Esophagus squamous epithelium (tissue), 5 donors: ENCODE measurements around the gene NLRP13. TPM values are rescaled to one million over a fixed set of nuclear protein-coding genes. Genes with fewer than 3 reads are reported as not detected.

Experiments used
- DNase-seq: peaks from one replicate; lab custom pipeline; 2025; lab: John Stamatoyannopoulos, UW
- H3K27ac ChIP-seq, 4 donors: fragments of 200-600 bp; sonication (generic); one replicate each; pipeline ENCODE4 v1.5.1; 2016 to 2019; ENCODE audit warnings: mild to moderate bottlenecking in 1 of 4
- H3K27me3 ChIP-seq, 4 donors: fragments of 200-600 bp; sonication (generic); 1 replicate in 3 of 4; 2 replicates in 1 of 4; pipeline versions ENCODE4 v1.5.1 to v1.6.0; 2017 to 2021; ENCODE audit warnings: antibody characterized with exemption in 1 of 4
- H3K36me3 ChIP-seq, 3 donors: fragments of 200-600 bp; sonication (generic); one replicate each; pipeline ENCODE4 v1.5.1; 2016 to 2019
- H3K4me1 ChIP-seq, 3 donors: fragments of 200-600 bp; sonication (generic); one replicate each; pipeline ENCODE4 v1.5.1; 2017 to 2019
- H3K4me3 ChIP-seq, 4 donors: fragments of 200-600 bp; sonication (generic); 1 replicate in 3 of 4; 2 replicates in 1 of 4; pipeline ENCODE4 v1.5.1; 2016 to 2019; ENCODE audit warnings: mild to moderate bottlenecking in 2 of 4, moderate library complexity in 1 of 4
- H3K9me3 ChIP-seq, 3 donors: fragments of 200-600 bp; sonication (generic); one replicate each; pipeline ENCODE4 v1.5.1; 2016 to 2019
- POLR2A ChIP-seq, 4 donors: fragments of 450-650 bp; IDR thresholded peaks; one replicate each; pipeline ENCODE4 v1.6.1; 2017; ENCODE audit warnings: antibody characterized with exemption in 4 of 4, mild to moderate bottlenecking in 4 of 4, moderate library complexity in 3 of 4
- WGBS, 2 donors: methylation state at CpG; one replicate each; pipeline ENCODE4 v1.1.5; 2018; 5-methylcytosine and 5-hydroxymethylcytosine counted together
- intact Hi-C: fragments of 100-400 bp; cut with DNase I; formaldehyde crosslinking; loops from one replicate; pipeline ENCODE4 v1.15.0; 2022
- total RNA-seq, 4 donors: library from RNA; depleted of rRNA; stranded (reverse); fragments of >200 nt; gene quantifications; one replicate each; pipeline ENCODE4 v1.1.0, GENCODE V29; 2016
- TF ChIP-seq, protein P1 (sequence below), 6 experiments: fragments of 450-650 bp in 4 of 6; fragments of 200-600 bp in 2 of 6; sonication (generic) in 2 of 6; IDR thresholded peaks; one replicate each; pipeline ENCODE4 v1.5.1; 2016 to 2019; ENCODE audit warnings: antibody characterized with exemption in 6 of 6, mild to moderate bottlenecking in 4 of 6, moderate library complexity in 4 of 6
- donor health status: DM: yes; HTN: yes; CAD: no.

Gene NLRP13
- total RNA-seq, 4 donors from 2014 or later, result not detected

DNA sequence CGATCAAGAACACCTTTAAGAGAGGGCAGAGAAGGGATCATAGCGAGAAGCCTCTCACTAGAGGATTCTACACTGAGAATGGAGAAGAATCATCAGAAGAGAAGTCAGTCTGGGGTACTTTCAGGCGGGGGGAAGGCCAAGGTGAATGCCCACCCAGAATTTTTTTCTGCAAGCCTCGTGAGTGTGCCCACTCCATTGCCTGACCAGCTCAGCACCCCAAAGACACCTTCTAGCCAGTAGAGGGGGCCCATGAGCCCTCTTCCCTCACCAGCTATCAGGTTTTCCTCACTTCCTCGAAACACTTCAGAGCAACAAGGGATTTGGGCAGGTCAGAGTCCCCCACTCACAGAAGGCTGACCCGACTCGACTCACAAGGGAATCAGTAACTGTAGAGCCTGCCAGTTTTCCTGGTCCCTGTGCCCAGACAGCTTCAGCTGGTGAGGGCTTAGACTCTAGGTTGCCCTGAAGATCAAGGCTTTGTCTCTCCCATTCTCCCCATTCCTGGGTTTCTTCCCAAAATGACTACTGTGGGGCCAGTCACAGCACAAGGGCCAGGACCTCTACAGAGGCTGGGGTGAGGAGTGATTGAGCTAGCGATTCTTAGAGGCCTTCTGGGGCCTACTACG, 18.4 kb downstream of the NLRP13 start:
- TF ChIP-seq, protein P1, sequence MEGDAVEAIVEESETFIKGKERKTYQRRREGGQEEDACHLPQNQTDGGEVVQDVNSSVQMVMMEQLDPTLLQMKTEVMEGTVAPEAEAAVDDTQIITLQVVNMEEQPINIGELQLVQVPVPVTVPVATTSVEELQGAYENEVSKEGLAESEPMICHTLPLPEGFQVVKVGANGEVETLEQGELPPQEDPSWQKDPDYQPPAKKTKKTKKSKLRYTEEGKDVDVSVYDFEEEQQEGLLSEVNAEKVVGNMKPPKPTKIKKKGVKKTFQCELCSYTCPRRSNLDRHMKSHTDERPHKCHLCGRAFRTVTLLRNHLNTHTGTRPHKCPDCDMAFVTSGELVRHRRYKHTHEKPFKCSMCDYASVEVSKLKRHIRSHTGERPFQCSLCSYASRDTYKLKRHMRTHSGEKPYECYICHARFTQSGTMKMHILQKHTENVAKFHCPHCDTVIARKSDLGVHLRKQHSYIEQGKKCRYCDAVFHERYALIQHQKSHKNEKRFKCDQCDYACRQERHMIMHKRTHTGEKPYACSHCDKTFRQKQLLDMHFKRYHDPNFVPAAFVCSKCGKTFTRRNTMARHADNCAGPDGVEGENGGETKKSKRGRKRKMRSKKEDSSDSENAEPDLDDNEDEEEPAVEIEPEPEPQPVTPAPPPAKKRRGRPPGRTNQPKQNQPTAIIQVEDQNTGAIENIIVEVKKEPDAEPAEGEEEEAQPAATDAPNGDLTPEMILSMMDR (IDR thresholded peaks at IDR 0.05), result no peak
- TF ChIP-seq POLR2A (IDR thresholded peaks at IDR 0.05), result no peak
- DNase-seq, result no peak
- WGBS, 2 donors, result 38 to 54% methylated on average over 8 to 9 of the region's 9 CpGs

DNA sequence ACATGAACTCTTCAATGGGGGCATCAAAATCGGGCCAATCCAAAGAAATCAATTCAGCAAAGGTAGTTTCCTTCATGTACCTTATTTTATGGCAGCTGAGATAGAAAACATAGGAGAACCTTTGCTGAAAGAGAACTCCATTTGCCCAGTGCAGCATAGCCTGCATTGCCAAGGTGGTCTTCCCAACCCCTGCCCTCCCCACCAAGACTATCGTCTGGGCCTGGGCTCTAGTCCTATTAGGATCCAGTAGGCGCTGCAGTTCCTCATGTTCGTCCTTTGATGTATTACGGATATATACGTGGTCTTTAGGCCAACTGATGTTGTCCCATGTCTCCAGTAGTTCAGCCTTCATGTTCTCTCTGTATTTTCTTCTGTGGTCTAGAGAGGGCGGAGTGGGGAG, 19.2 kb downstream of the NLRP13 start:
- intact Hi-C loops, result no loop called here
- Histone ChIP-seq H3K4me3 (no peak overlapping the region), H3K4me1 (no peaks in the 10 kb centered on the region), H3K27ac (no peak overlapping the region), H3K9me3 (peaks cover 0 to 11% (median 0%) of the 10 kb centered on the region in 3 donors), H3K27me3 (no peaks in the 10 kb centered on the region), H3K36me3 (no peaks in the 10 kb centered on the region)
- 76 to 80% methylated on average over 6 to 7 of the region's 7 CpGs for WGBS, 2 donors
- no peak for TF ChIP-seq POLR2A (IDR thresholded peaks at IDR 0.05)
- TF ChIP-seq, protein P1 (IDR thresholded peaks at IDR 0.05), result no peak
- DNase-seq, result no peak

More for the DNA sequence above, 18.4 kb downstream of the NLRP13 start:
- Histone ChIP-seq H3K27me3 (no peaks in the 10 kb centered on the region), H3K27ac (no peak overlapping the region), H3K4me1 (no peaks in the 10 kb centered on the region), H3K36me3 (no peaks in the 10 kb centered on the region), H3K9me3 (peaks cover 0 to 5% (median 0%) of the 10 kb centered on the region in 3 donors), H3K4me3 (no peak overlapping the region)
- intact Hi-C loops, result no loop called here

DNA sequence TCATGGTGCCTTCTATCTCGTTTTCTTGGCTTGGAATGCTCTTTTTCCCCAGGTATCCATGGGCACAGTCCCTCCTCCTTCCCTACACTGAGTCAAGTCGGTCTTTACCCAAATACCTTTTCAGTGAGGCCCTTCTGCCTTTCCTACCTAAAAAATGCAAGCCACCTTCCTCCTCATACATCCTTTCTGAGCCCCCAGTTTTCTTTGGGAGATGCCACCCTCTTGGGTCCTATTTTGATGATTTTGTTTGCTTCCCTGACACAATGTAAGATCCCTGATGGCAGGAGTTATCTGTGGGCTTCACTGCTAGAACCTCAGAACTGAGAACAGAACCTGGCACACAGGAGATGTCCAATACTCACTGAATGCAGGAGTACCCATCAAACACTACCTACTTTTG, 22.3 kb downstream of the NLRP13 start:
- no peak for TF ChIP-seq POLR2A (IDR thresholded peaks at IDR 0.05)
- TF ChIP-seq, protein P1 (IDR thresholded peaks at IDR 0.05), result no peak
- Histone ChIP-seq H3K27ac (no peak overlapping the region), H3K4me3 (no peak overlapping the region), H3K36me3 (no peaks in the 10 kb centered on the region), H3K4me1 (no peaks in the 10 kb centered on the region), H3K27me3 (no peaks in the 10 kb centered on the region), H3K9me3 (peaks cover 0 to 17% (median 0%) of the 10 kb centered on the region in 3 donors)
- 11 to 33% methylated on average over 2 of the region's 2 CpGs for WGBS, 2 donors
- DNase-seq, result no peak
- intact Hi-C loops, result no loop called here

DNA sequence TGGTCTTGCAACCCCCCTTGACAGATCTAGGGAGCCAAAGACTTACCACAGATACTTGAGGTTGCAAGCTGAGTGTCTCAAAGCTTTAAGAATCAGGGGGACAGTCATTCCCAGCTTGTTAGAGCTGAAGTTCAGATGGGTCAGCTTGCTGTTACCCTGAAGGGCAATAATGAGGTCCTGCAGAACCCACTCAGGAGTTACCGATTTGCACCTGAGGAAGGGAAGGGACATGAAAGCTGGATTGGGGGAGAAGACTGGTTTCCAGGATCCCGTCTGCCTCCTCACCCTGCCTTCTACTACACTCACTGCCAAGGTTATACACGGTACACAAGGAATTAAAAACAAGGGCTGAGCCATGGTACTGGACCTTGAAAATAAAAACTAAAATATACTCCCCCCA, 24.4 kb downstream of the NLRP13 start:
- WGBS, 2 donors, result 71 to 76% methylated on average over 2 to 3 of the region's 3 CpGs
- intact Hi-C loops, result no loop called here
- Histone ChIP-seq H3K9me3 (peaks cover 0 to 21% (median 0%) of the 10 kb centered on the region in 3 donors), H3K4me3 (no peak overlapping the region), H3K27me3 (no peaks in the 10 kb centered on the region), H3K36me3 (no peaks in the 10 kb centered on the region), H3K27ac (no peak overlapping the region), H3K4me1 (no peaks in the 10 kb centered on the region)
- TF ChIP-seq, protein P1 (IDR thresholded peaks at IDR 0.05), result no peak
- TF ChIP-seq POLR2A (IDR thresholded peaks at IDR 0.05), result no peak
- no peak for DNase-seq

DNA sequence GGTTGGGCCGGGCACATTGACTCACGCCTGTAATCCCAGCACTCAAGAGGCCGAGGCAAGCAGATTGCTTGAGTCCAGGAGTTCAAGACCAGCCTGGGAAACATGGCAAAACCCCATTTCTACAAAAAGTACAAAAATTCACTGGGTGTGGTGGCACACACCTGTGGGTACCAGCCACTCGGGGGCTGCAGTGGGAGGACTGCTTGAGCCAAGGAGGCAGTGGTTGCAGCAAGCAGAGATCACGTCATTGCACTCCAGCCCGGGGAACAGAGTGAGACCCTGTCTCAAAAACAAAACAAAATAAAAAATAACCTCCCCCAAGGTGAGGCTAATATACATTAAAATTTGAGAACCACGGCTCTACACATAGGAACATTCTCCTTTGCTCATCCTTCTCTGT, 24.9 kb downstream of the NLRP13 start:
- Histone ChIP-seq H3K27ac (no peak overlapping the region), H3K4me1 (no peaks in the 10 kb centered on the region), H3K36me3 (no peaks in the 10 kb centered on the region), H3K27me3 (no peaks in the 10 kb centered on the region), H3K9me3 (peaks cover 0 to 22% (median 0%) of the 10 kb centered on the region in 3 donors), H3K4me3 (no peak overlapping the region)
- 73 to 74% methylated on average over 4 to 5 of the region's 7 CpGs for WGBS, 2 donors
- intact Hi-C loops, result no loop called here
- TF ChIP-seq POLR2A (IDR thresholded peaks at IDR 0.05), result no peak
- TF ChIP-seq, protein P1 (IDR thresholded peaks at IDR 0.05), result no peak
- no peak for DNase-seq
